Stimulated activated CD8-positive, alpha-beta memory T cell treated with anti-CD3 and anti-CD28 coated beads, Interleukin-12 subunit alpha, Interleukin-12 subunit beta, amount 100 ng/mL, for 1 hour (primary cell): ENCODE results near the gene CTAGE1.

Experiments
- DNase-seq: peaks from one replicate; pipeline ENCODE4 v3.0.0-alpha.2; 2020; ENCODE audit warnings: low read depth

Gene CTAGE1

DNA sequence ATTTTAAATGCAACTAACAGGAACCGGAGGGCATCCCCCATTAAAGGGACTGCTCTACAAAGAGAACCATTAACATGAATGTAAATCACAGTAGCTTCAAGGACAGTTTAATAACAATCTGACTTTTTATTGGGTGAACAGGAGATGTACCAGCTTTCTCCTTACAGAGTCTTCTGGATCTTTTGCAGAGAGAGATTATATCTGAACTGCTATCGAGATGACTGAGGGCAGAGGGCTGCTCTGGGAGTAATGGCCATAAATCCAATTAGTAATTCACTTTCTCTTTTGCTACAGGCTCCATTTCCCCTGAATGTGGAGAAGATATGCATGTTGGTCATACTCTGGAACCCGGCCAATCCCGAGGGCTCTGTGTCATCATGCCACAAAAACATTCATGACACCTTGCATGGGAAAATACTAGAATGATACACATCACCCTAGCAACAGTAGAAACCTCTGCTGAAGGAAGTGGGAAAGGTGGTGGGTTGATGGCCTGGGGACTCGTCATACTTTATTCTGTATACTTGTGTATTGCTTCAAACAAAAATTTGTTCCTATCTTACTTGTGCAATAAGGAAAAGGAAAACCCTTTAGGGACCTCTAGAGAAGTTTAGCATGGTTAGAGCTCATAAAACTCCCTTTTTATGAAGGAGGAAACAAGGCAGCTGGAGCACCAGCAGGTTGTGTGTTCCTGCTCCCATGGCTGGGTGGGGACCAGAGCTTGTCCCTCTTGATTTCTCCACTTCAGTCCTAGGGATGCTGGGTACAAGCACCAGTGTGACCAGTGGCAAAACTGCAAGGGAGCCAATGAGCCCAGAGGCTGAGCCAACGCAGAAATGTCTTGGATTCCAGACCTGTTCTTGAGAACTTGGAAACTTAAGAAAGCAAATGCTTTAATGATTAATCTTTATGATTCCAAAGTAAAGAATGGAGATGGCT lies 26.0 kb downstream of the CTAGE1 start:
- peak; percentile 35 for DNase-seq

DNA sequence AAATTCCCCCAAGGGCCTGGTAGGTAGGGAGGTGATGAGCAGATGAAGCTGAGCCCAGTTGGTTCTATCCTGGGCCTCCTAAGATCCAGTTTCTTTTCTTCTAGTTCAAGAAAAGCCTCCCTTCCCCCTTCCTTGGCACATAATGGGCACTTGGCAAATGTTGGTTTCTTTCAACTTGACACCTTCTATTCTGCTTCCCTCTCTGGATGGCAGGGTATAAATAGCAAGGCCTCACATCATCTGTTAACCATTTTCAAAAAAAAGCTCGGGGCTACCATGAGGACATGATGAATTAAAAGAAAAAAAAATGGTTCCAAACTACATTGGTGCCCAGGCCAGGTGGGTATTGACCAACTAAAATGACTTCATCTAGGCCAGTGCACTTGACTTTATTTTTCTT lies 29.9 kb downstream of the CTAGE1 start:
- no peak for DNase-seq

GRCh38 chr18:22387364-22387763 lies 30.4 kb downstream of the CTAGE1 start:
- no peak for DNase-seq

DNA sequence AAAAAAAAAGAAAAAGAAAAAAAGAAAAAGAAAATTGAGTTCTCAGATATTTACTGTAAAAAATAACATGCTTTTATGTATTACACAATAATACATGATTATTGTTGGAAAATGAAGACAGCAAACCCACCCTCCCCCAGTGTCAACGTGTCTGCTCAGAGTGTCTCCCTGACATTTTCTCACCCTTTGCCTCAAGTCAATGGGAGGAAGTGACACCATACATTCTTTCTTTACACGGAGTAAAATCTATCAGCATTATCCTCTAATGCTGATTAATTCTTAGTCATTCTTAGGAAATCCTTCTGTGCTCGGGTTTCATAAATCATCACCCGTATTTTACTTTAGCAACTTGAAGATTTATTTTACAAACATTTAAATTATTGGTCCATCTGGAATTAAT lies 32.0 kb downstream of the CTAGE1 start:
- peak; percentile 9 for DNase-seq

- no peak for DNase-seq
Observed at GRCh38 chr18:22378672-22379282, 38.9 kb downstream of the CTAGE1 start.

DNA sequence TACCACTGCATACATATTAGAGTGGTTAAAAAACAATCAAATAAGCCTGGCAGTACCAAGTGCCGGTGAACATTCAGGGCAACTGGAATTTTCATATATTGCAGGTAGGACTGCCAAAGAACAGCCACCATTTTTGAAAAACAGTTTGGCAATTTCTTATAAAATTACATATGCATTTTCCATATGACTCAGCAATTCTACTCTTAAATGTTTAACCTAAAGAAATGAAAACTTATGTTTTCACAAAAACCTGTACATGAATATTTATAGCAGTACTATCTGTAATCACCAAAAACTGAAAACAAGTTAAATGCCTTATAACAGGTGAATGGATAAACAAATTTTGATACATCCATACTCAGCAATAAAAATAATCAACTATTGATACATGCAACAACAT lies 39.9 kb downstream of the CTAGE1 start:
- no peak for DNase-seq

DNA sequence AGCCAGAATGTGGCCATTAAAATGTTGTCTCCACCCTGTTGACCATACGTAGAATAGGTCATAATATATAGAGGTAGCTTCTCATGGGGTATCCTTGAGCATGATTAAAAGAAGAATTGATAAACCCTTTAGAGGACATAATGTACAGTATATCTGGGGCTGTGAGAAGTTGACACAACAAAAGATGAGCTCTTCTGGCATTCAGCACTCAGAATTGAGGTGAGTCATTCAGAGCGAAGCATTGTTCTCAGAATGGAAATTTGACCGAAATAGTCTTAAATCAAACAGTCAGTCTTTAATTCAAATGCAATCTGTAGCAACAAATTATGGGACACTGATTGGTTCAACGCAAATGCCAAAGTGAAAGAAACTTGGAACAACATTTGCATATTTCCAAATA lies 47.3 kb downstream of the CTAGE1 start:
- DNase-seq, result no peak

DNA sequence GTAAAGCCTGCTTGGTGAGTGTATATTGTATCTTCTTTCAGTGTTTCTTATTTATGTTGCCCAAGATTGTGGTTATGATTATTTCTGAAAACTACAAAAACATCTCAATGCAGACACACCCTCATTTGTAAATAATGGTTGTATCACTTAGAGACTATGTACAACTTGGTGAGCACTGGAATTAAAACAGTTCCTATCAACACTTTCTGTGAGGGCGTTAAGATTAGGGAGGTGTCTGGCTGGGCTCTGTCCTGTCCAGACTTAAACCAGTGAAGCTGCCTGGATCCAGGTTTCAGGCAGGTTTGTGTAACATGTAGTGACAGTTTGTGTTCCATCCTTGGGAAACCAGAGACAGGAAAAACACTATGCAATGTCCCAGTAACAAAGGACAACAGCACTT lies 49.7 kb downstream of the CTAGE1 start:
- no peak for DNase-seq

DNA sequence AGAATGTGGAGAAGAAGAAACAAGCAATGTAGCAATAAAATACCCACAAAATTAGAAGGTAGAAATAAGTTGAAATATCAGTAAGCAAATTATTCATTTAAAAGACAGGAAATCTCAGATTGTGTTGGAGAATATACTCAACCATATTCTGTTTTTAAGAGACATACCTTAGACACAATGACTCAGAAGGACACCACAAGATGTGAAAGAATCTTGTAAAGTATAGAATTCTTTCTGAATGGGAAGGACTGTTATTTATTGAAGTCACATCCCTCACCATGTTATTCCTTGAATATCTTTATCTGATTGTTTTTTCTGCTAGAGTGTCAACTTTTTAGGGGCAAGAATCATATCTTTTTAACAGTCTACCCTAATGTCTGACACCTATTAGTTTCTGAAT lies 50.4 kb downstream of the CTAGE1 start:
- DNase-seq, result no peak

- DNase-seq, result no peak
Observed at GRCh38 chr18:22363867-22364463, 53.8 kb downstream of the CTAGE1 start.
